GM21529 (cell line): ENCODE measurements around the gene CLDN9.

Experiments
- ATAC-seq: cut with Tn5 transposase; IDR thresholded peaks from one replicate; pipeline ENCODE4 v1.9.1; 2021; ENCODE audit not compliant: unreplicated experiment

Gene CLDN9

GRCh38 chr16:3015865-3016521, 3.3 kb downstream of the CLDN9 start:
- no peak for ATAC-seq

- ATAC-seq, result no peak
These were observed 4.6 kb downstream of the CLDN9 start for GRCh38 chr16:3017344-3017743.

GRCh38 chr16:3017794-3018506, 5.2 kb downstream of the CLDN9 start, which contains the start of gene CLDN6:
TSS of gene CLDN6 (minus strand) at chr16:3018183. CDS start at chr16:3016021, 2,162 bp downstream.
- no peak for ATAC-seq

GRCh38 chr16:3019594-3020246, 7.0 kb downstream of the CLDN9 start:
- no peak for ATAC-seq

DNA sequence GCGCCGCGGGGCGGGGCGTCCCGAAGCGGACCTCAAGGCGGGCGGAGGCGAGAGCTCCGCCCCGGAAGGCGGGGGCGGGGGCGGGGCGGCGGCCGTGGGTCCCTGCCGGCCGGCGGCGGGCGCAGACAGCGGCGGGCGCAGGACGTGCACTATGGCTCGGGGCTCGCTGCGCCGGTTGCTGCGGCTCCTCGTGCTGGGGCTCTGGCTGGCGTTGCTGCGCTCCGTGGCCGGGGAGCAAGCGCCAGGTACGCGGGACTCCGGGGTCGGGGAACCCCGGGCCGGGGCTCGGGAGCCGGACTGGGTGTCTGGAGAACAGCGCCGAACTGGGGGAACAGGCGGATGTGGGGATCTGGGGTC, 7.5 kb downstream of the CLDN9 start, which contains the start of gene TNFRSF12A:
Gene TNFRSF12A (plus strand): TSS at position 122 of the 357 bp plus-strand sequence. CDS start 30 bp downstream, at position 152.
- no peak for ATAC-seq

- ATAC-seq, result no peak
These were observed 8.1 kb downstream of the CLDN9 start for GRCh38 chr16:3020604-3021448.

DNA sequence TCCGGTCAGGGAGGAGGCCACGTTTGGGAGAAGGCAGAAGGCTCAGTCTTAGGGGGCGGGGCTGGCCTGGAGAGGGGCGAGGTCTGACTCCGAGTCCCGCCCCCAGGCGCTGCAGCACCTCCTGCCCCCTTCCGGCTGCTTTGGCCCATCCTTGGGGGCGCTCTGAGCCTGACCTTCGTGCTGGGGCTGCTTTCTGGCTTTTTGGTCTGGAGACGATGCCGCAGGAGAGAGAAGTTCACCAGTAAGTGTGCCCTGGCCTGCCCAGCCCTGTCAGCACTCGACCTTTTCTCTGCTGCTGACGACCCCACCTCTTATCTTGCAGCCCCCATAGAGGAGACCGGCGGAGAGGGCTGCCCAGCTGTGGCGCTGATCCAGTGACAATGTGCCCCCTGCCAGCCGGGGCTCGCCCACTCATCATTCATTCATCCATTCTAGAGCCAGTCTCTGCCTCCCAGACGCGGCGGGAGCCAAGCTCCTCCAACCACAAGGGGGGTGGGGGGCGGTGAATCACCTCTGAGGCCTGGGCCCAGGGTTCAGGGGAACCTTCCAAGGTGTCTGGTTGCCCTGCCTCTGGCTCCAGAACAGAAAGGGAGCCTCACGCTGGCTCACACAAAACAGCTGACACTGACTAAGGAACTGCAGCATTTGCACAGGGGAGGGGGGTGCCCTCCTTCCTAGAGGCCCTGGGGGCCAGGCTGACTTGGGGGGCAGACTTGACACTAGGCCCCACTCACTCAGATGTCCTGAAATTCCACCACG, 8.9 kb downstream of the CLDN9 start:
- ATAC-seq, result no peak

DNA sequence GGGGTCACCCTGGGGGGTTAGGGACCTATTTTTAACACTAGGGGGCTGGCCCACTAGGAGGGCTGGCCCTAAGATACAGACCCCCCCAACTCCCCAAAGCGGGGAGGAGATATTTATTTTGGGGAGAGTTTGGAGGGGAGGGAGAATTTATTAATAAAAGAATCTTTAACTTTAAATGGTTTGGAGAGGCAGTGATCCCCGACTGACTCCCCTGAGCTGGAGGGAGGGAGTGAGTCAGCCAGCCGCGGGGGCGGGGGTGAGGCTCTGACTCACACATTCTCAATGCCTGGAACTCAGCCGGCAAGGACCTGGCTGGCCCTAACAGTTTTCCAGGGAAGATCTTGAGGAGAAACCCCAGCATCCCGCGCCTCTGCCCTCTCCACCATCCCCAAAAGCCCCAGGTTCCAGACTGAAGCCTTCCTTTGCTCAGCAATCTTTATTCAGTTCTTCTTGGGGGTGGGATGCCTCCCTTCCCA, 9.5 kb downstream of the CLDN9 start:
- ATAC-seq, result no peak

- ATAC-seq, result no peak
These were observed 10.1 kb downstream of the CLDN9 start for GRCh38 chr16:3022684-3023414.

GRCh38 chr16:3023415-3023668, 10.6 kb downstream of the CLDN9 start:
- no peak for ATAC-seq

- peak; percentile 60 for ATAC-seq
These were observed 11.2 kb downstream of the CLDN9 start, which contains the start of the genes HCFC1R1 and THOC6 for GRCh38 chr16:3023669-3024478. TSS of gene HCFC1R1 (minus strand) at chr16:3023942. CDS start at chr16:3023941, 1 bp downstream. TSS of gene THOC6 (plus strand) at chr16:3024035. CDS start at chr16:3024327, 292 bp downstream.

- ATAC-seq, result no peak
These were observed 12.6 kb downstream of the CLDN9 start for GRCh38 chr16:3025032-3026002.

- ATAC-seq, result no peak
These were observed 13.3 kb downstream of the CLDN9 start for GRCh38 chr16:3026003-3026378.

GRCh38 chr16:3026609-3027488, 14.1 kb downstream of the CLDN9 start:
- no peak for ATAC-seq

DNA sequence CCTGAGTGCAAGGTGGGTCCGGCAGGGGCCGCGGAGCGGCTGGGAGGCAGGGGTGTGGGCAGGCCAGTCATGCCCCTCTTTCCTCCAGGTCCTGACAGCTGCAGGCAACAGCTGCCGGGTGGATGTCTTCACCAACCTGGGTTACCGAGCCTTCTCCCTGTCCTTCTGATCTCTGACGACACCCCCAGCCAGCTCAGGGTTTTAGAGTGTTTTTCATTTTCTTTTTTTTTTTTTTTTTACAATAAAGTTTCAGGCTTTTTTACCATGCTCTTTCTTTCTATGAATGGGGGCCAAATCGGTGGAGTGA, 14.7 kb downstream of the CLDN9 start:
- no peak for ATAC-seq

- ATAC-seq, result no peak
These were observed 15.4 kb downstream of the CLDN9 start for GRCh38 chr16:3027983-3028715.
